Small intestine (tissue), 7 donors: ENCODE data around the gene DTNA. TPM values are rescaled to one million over a fixed set of nuclear protein-coding genes. Genes with fewer than 3 reads are reported as not detected.

ENCODE experiments used
- DNase-seq, 2 donors: peaks; one replicate each; pipeline versions ENCODE4 v3.0.0 to v3.0.0-alpha.2; 2013
- FAIRE-seq: peaks from 2 replicates; lab custom pipeline; 2012; peaks lifted over from hg19 to GRCh38; lab: Jason Lieb, UNC
- H3K27ac ChIP-seq, 3 donors: one replicate each; pipeline ENCODE4 v1.5.1; 2013; ENCODE audit warnings: low read length in 2 of 3, mild to moderate bottlenecking in 2 of 3, control low read depth in 1 of 3, inconsistent platforms in 1 of 3, low read depth in 1 of 3, moderate library complexity in 1 of 3
- H3K27me3 ChIP-seq, 3 donors: one replicate each; pipeline ENCODE4 v1.6.1; 2013; ENCODE audit warnings: low read length in 3 of 3, inconsistent platforms in 1 of 3; ENCODE audit not compliant: control insufficient read depth in 3 of 3, insufficient read depth in 3 of 3
- H3K36me3 ChIP-seq, 3 donors: one replicate each; pipeline ENCODE4 v1.6.1; 2013; ENCODE audit warnings: low read length in 3 of 3, inconsistent platforms in 1 of 3, low read depth in 1 of 3, mild to moderate bottlenecking in 1 of 3, moderate library complexity in 1 of 3; ENCODE audit not compliant: control insufficient read depth in 3 of 3, insufficient read depth in 2 of 3
- H3K4me1 ChIP-seq, 3 donors: one replicate each; pipeline ENCODE4 v1.6.1; 2013; ENCODE audit warnings: low read length in 2 of 3, inconsistent platforms in 1 of 3, low read depth in 1 of 3, mild to moderate bottlenecking in 1 of 3, moderate library complexity in 1 of 3; ENCODE audit not compliant: control insufficient read depth in 3 of 3, insufficient read depth in 2 of 3
- H3K4me3 ChIP-seq, 3 donors: one replicate each; pipeline ENCODE4 v1.5.1; 2013; ENCODE audit warnings: low read length in 3 of 3, control low read depth in 1 of 3, inconsistent platforms in 1 of 3, low read depth in 1 of 3, mild to moderate bottlenecking in 1 of 3, moderate library complexity in 1 of 3
- H3K9me3 ChIP-seq, 2 donors: one replicate each; pipeline ENCODE4 v1.6.1; 2013; ENCODE audit warnings: low read depth in 1 of 2, low read length in 1 of 2; ENCODE audit not compliant: control insufficient read depth in 2 of 2, insufficient read depth in 1 of 2
- WGBS, 3 donors: extraction: QIAGEN DNeasy Blood & Tissue Kit; methylation state at CpG; one replicate each; pipeline ENCODE4 v1.1.7; 2013; 5-methylcytosine and 5-hydroxymethylcytosine counted together
- polyA plus RNA-seq, 4 donors: library from polyadenylated mRNA; stranded (reverse) in 3 of 4; unstranded in 1 of 4; fragments of 200-250 nt in 3 of 4; fragments of 120-200 nt in 1 of 4; gene quantifications; one replicate each; pipeline versions ENCODE4 v1.2.1 to v1.2.3, GENCODE V29; 2013
- donor health status: healthy with polysubstance abuse.
- donor health status: control.
- donor health status: control.
- donor health status: Bipolar disorder and iron deficiency.
- donor health status: healthy.

Gene DTNA
- polyA plus RNA-seq, 4 donors = 0.45 to 24.3 (median 5.6) TPM

DNA sequence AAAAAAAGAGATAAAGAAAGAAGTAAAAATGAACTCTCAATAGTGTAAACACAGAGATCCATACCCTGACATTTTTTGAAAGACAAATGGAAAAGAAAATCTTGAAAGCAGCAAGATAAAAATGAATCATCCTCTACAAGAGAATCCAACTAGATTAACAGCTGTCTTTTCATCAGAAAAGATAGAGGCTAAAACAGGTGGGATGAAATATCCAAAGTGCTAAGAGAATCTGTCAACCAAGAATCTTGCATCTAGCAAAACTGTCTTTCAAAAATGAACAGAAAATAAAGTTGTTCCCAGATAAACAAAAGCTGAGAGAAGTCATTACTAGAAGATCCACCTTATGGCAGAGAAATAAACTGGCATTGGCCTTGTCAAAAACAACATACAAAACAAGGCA is 213.8 kb downstream of the DTNA start:
- no peaks in the 10 kb centered on the region for H3K36me3 ChIP-seq
- no peaks in the 10 kb centered on the region for H3K9me3 ChIP-seq
- H3K27ac ChIP-seq = no peak overlapping the region
- H3K27me3 ChIP-seq = no peaks in the 10 kb centered on the region
- DNase-seq (no peak), FAIRE-seq (no peak)
- peaks cover 0 to 3% (median 0%) of the 10 kb centered on the region in 3 donors for H3K4me1 ChIP-seq
- no peak overlapping the region for H3K4me3 ChIP-seq

GRCh38 chr18:34926683-34927082 is 216.6 kb downstream of the DTNA start:
- Histone ChIP-seq H3K36me3 (no peaks in the 10 kb centered on the region), H3K9me3 (no peaks in the 10 kb centered on the region), H3K4me3 (no peak overlapping the region), H3K4me1 (peaks cover 0 to 3% (median 2%) of the 10 kb centered on the region in 3 donors), H3K27me3 (no peaks in the 10 kb centered on the region), H3K27ac (no peak overlapping the region)
- DNase-seq (no peak), FAIRE-seq (no peak)

DNA sequence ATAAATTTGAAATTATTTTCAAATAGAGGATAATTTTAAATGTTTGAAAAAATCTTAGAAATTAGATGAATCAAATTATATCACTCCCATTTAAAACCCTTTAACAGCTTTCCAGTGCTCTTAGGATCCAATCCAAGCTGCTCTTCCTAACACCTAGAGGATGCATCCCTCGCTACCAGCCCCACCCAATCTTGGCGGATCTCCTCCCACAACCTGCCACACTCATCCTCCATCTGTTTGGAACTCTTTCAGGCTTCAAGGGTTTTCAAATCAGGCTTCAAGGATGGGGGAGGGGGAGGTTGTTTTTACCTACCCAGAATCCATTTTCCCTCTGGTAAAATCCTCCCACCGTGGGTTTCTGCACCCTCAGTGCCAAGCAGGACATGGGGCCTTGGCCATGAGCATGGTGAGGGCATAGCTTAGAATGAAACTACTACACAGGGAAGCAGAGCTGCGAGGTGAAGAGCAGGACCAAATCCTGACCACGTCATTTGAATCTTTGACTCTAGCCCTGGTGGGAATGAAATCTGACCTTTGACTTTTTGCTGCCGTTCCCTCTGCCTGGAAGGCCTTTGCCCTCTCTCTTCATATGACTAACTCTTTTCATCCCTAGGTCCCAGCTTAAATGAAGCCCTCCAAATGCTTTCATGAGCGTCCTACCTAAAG is 218.1 kb downstream of the DTNA start:
- 54 to 66% (median 65%) methylated on average over 7 of the region's 7 CpGs for WGBS, 3 donors
- H3K27ac ChIP-seq = no peak overlapping the region
- no peak for FAIRE-seq

DNA sequence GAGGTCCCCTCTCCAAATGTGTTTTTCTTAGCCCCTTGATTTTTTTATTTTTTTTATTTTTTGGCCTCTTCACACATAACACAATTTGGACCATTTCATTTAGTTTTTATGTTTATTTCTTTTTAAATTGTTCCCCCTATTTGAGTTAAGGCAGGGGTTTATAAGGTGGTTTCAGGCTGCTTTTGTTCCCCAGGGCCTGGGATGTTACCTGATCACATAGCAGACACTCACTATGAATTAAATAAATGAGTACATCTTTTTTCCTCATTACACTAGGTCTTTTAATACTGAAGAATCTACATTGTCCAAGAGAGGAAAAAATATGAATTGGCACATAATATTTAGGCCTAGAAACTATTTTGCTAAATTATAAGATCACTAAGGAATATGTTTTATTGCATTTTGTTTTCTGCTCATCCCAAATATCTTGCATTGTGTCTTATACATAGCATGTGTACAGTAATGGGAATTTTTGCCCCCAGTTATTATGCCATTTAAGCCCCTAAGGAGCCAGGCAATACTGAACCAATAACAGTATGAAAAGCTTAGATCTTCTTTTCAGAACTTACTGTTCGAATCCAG is 218.7 kb downstream of the DTNA start:
- Histone ChIP-seq H3K27me3 (no peaks in the 10 kb centered on the region), H3K9me3 (no peaks in the 10 kb centered on the region), H3K27ac (no peak overlapping the region), H3K36me3 (no peaks in the 10 kb centered on the region), H3K4me1 (peaks cover 0 to 3% (median 2%) of the 10 kb centered on the region in 3 donors), H3K4me3 (no peak overlapping the region)
- DNase-seq (no peak), FAIRE-seq (no peak)
- WGBS, 3 donors = 59 to 72% (median 66%) methylated on average over 1 of the region's 1 CpG

More for the DNA sequence above, 218.1 kb downstream of the DTNA start:
- Histone ChIP-seq H3K9me3 (no peaks in the 10 kb centered on the region), H3K27me3 (no peaks in the 10 kb centered on the region), H3K36me3 (no peaks in the 10 kb centered on the region), H3K4me3 (no peak overlapping the region), H3K4me1 (peaks cover 0 to 3% (median 2%) of the 10 kb centered on the region in 3 donors)
- DNase-seq = peak in 1 of 2 donors; percentile 78

GRCh38 chr18:34929336-34929780 is 219.3 kb downstream of the DTNA start:
- FAIRE-seq = no peak
- H3K27me3 ChIP-seq = no peaks in the 10 kb centered on the region
- no peak overlapping the region for H3K27ac ChIP-seq
- peaks cover 0 to 3% (median 2%) of the 10 kb centered on the region in 3 donors for H3K4me1 ChIP-seq
- DNase-seq = peak in 1 of 2 donors; percentile 27
- WGBS, 3 donors = 64 to 72% (median 69%) methylated on average over 2 of the region's 2 CpGs
- no peak overlapping the region for H3K4me3 ChIP-seq
- no peaks in the 10 kb centered on the region for H3K9me3 ChIP-seq
- H3K36me3 ChIP-seq = no peaks in the 10 kb centered on the region

GRCh38 chr18:34932363-34932762 is 222.3 kb downstream of the DTNA start:
- 85 to 95% (median 91%) methylated on average over 1 of the region's 1 CpG for WGBS, 3 donors
- Histone ChIP-seq H3K27ac (no peak overlapping the region), H3K4me3 (no peak overlapping the region), H3K9me3 (no peaks in the 10 kb centered on the region), H3K4me1 (peaks cover 0 to 3% (median 2%) of the 10 kb centered on the region in 3 donors), H3K36me3 (no peaks in the 10 kb centered on the region), H3K27me3 (no peaks in the 10 kb centered on the region)
- FAIRE-seq (no peak), DNase-seq (no peak)

DNA sequence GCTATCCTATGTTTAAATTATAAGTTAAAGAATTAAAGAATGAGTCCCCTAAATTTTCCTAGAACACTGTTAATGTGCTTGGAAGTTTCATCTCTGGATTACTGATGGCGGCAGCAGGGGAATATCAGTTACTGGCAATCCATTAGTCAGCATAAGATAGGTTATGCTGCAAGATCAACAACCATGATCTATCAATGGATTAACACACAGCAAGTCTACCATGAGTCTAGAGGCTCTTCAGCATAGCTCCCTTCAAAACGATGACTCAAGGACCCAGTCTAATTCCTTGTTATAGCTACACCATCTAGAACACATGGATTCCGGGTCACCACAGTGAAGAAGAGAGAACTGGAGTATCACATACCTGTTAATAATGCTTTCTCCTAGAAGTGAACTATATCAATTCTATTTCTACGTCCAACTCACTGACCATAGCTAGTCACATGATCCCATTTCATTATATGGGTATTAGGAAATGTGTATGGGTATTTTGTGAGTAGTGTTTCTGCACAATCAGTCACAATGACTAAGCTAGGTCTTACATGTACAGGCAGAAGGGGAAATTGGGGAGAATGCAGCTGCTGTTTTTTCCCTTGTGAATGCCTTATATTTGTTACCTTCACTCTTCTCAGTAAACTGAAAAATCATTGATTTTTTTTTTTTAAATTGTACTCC is 222.8 kb downstream of the DTNA start:
- H3K9me3 ChIP-seq = no peaks in the 10 kb centered on the region
- DNase-seq (no peak), FAIRE-seq (no peak)
- H3K36me3 ChIP-seq = no peaks in the 10 kb centered on the region
- no peak overlapping the region for H3K27ac ChIP-seq
- H3K4me1 ChIP-seq = peaks cover 0 to 3% (median 2%) of the 10 kb centered on the region in 3 donors
- no peaks in the 10 kb centered on the region for H3K27me3 ChIP-seq
- no peak overlapping the region for H3K4me3 ChIP-seq
- WGBS, 3 donors = 90 to 94% (median 92%) methylated on average over 4 of the region's 4 CpGs

DNA sequence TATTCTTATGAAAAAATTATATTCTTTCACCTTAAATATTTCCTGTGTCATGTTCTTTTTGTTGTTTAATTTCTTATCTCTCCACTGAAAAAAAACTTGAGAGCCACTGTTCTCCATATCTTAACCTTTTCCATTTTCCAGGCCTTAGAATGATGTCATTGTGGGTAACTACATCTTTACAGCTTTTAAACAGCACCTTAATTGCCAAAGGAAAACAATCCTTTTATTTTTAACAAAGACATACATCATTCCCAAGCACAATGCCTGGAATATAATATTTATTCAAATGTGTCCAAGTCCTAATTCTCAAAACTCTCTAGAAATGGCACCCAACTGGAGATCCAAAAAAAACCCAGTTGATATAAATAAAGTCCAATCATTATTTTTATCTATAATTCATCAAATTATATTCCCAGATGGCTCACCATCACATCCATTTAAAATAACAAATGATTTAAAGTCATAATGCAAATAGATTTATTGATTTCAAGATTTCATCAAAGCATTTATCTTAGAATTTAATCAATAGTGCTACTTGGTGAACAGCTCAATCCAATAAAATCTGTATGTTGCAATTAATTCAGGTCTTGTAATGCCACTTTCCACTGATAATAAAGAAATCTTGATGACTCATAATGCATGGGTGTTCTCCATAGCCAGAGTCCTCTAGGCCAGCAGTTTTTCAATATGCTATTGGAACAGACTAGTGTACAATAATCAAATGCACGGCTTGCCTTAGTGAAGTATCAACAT is 224.0 kb downstream of the DTNA start:
- Histone ChIP-seq H3K36me3 (no peaks in the 10 kb centered on the region), H3K9me3 (no peaks in the 10 kb centered on the region), H3K4me1 (peaks cover 0 to 2% (median 0%) of the 10 kb centered on the region in 3 donors), H3K27me3 (no peaks in the 10 kb centered on the region), H3K27ac (no peak overlapping the region), H3K4me3 (no peak overlapping the region)
- WGBS, 3 donors = 21 to 51% (median 32%) methylated on average over 1 of the region's 1 CpG
- DNase-seq (peak in 1 of 2 donors; percentile 77), FAIRE-seq (peak; percentile 5)
